Endothelial cell of umbilical vein (primary cell): ENCODE measurements around the gene ETS1. TPM values are rescaled to one million over a fixed set of nuclear protein-coding genes. Genes with fewer than 3 reads are reported as not detected.

ENCODE experiments used
- BruUV-seq: library from RNA; stranded (reverse); fragments of 400-500 nt; replicated peaks from 2 replicates; lab custom pipeline; 2021; lab: Mats Ljungman, UMichigan
- CTCF ChIA-PET: fragments of 300-600, 350-600 bp; sonication (Branson Sonifier 250); formaldehyde crosslinking; loops from one replicate; lab custom pipeline; 2021; ENCODE audit warnings: antibody characterized with exemption, inconsistent platforms; lab: Charles Lee
- POLR2A ChIA-PET: fragments of 300-600, 350-600 bp; sonication (Branson Sonifier 250); formaldehyde crosslinking; loops from one replicate; lab custom pipeline; 2021; ENCODE audit warnings: antibody characterized with exemption, inconsistent platforms; lab: Charles Lee
- DNase-seq: peaks from one replicate; pipeline ENCODE4 v3.0.0-alpha.2; 2011; ENCODE audit warnings: low read depth, low spot score
- FAIRE-seq: peaks from 2 replicates; lab custom pipeline; 2011; peaks lifted over from hg19 to GRCh38; lab: Jason Lieb, UNC
- H2AFZ ChIP-seq: 2 replicates; pipeline ENCODE4 v1.6.0; 2012; ENCODE audit warnings: low read depth, low read length, control low read depth, inconsistent platforms
- H3K27ac ChIP-seq: 2 replicates; pipeline ENCODE4 v1.5.1; 2011; ENCODE audit warnings: low read depth, mild to moderate bottlenecking, control low read depth, low read length, moderate library complexity; ENCODE audit not compliant: insufficient read depth
- H3K27me3 ChIP-seq, 2 experiments: 2 replicates each; pipeline versions ENCODE4 v1.6.0 to v1.6.1; 2011; ENCODE audit warnings: low read length in 2 of 2, mixed read lengths in 1 of 2; ENCODE audit not compliant: control insufficient read depth in 2 of 2, insufficient read depth in 2 of 2
- H3K36me3 ChIP-seq, 2 experiments: 2 replicates in 1 of 2; 3 replicates in 1 of 2; pipeline ENCODE4 v1.5.1; 2011; ENCODE audit warnings: low read length in 2 of 2, mild to moderate bottlenecking in 1 of 2, moderate library complexity in 1 of 2; ENCODE audit not compliant: control insufficient read depth in 2 of 2, insufficient read depth in 2 of 2; ENCODE audit errors: extremely low read depth in 1 of 2
- H3K4me1 ChIP-seq: 3 replicates; pipeline ENCODE4 v1.5.1; 2011; ENCODE audit warnings: mild to moderate bottlenecking, low read length; ENCODE audit not compliant: control insufficient read depth, insufficient read depth; ENCODE audit errors: extremely low read depth
- H3K4me2 ChIP-seq: 2 replicates; pipeline ENCODE4 v1.6.1; 2011; ENCODE audit warnings: low read length, control low read depth, mixed read lengths; ENCODE audit not compliant: insufficient read depth
- H3K4me3 ChIP-seq, 3 experiments: fragments of 200-600 bp in 1 of 3; sonication (generic), shearing (Covaris generic) in 1 of 3; replicated peaks in 1 of 3; 2 replicates each; pipeline ENCODE4 v1.5.1; 2011 to 2016; ENCODE audit warnings: control low read depth in 3 of 3, low read length in 3 of 3, mild to moderate bottlenecking in 2 of 3, inconsistent platforms in 1 of 3, low read depth in 1 of 3, moderate library complexity in 1 of 3; ENCODE audit not compliant: insufficient read depth in 1 of 3
- H3K79me2 ChIP-seq: 2 replicates; pipeline ENCODE4 v1.6.0; 2012; ENCODE audit warnings: low read length, inconsistent platforms; ENCODE audit not compliant: control insufficient read depth, insufficient read depth
- H3K9ac ChIP-seq: replicated peaks from 2 replicates; pipeline ENCODE3; 2011; ENCODE audit warnings: low read length, control low read depth; ENCODE audit not compliant: insufficient read depth; ENCODE audit errors: extremely low read depth
- H3K9me1 ChIP-seq: replicated peaks from 3 replicates; pipeline ENCODE4 v1.6.0; 2011; ENCODE audit warnings: mild to moderate bottlenecking, low read length; ENCODE audit not compliant: control insufficient read depth, insufficient read depth; ENCODE audit errors: extremely low read depth
- H3K9me3 ChIP-seq: replicated peaks from 2 replicates; pipeline ENCODE4 v1.5.1; 2012; ENCODE audit warnings: low read length, inconsistent platforms; ENCODE audit not compliant: control insufficient read depth, insufficient read depth
- H4K20me1 ChIP-seq: replicated peaks from 2 replicates; pipeline ENCODE3; 2011; ENCODE audit warnings: mild to moderate bottlenecking, low read length; ENCODE audit not compliant: control insufficient read depth, insufficient read depth; ENCODE audit errors: extremely low read depth
- EZH2 ChIP-seq: IDR thresholded peaks from 2 replicates; pipeline ENCODE4 v1.6.1; 2012; ENCODE audit warnings: borderline replicate concordance, low read depth, mild to moderate bottlenecking, moderate library complexity, low read length, inconsistent platforms; ENCODE audit not compliant: severe bottlenecking
- FOS ChIP-seq: IDR thresholded peaks from 2 replicates; pipeline ENCODE4 v1.6.1; 2011; ENCODE audit warnings: mild to moderate bottlenecking, low read length, moderate library complexity, borderline replicate concordance; ENCODE audit not compliant: insufficient read depth
- GATA2 ChIP-seq: IDR thresholded peaks from 2 replicates; pipeline ENCODE4 v1.7.0; 2011; ENCODE audit warnings: low read depth, mild to moderate bottlenecking, moderate library complexity, mixed read lengths, low read length; ENCODE audit not compliant: insufficient read length, insufficient read depth
- JUN ChIP-seq: IDR thresholded peaks from 2 replicates; pipeline ENCODE4 v1.6.1; 2011; ENCODE audit warnings: borderline replicate concordance, low read depth; ENCODE audit not compliant: insufficient read length, insufficient read depth
- MYC ChIP-seq: IDR thresholded peaks from one replicate; pipeline ENCODE4 v1.6.1; 2011; ENCODE audit warnings: mild to moderate bottlenecking, low read depth, low read length
- POLR2A ChIP-seq: IDR thresholded peaks from 2 replicates; pipeline ENCODE4 v1.6.1; 2012; ENCODE audit warnings: low read depth, mild to moderate bottlenecking, control low read depth, low read length
- POLR2AphosphoS5 ChIP-seq: IDR thresholded peaks from 2 replicates; pipeline ENCODE4 v1.6.1; 2012; ENCODE audit warnings: low read depth, mild to moderate bottlenecking, control low read depth, low read length, moderate library complexity; ENCODE audit not compliant: insufficient read depth
- dilution Hi-C: fragments of 300-500 bp; cut with MboI; formaldehyde crosslinking; loops from one replicate; pipeline ENCODE4 v1.15.0; 2019; ENCODE audit warnings: low sequenced_read_pairs; ENCODE audit not compliant: extremely low pct_ligation_motif_present
- intact Hi-C: fragments of 100-400 bp; cut with micrococcal nuclease; formaldehyde crosslinking; loops from one replicate; pipeline ENCODE4 v1.10.0; 2022
- polyA plus RNA-seq, 4 experiments: library from polyadenylated mRNA; depleted of rRNA in 3 of 4; stranded (reverse) in 3 of 4; unstranded in 1 of 4; fragments of >200 nt; gene quantifications; 2 replicates each; pipeline versions ENCODE4 v1.2.1 to v1.2.3, GENCODE V29; 2011 to 2012; ENCODE audit warnings: missing spikeins in 1 of 4
- total RNA-seq: library from RNA; stranded (reverse); gene quantifications from 2 replicates; pipeline ENCODE4 v1.2.3, GENCODE V29; 2021
- TF ChIP-seq, protein P1 (sequence below): IDR thresholded peaks from 2 replicates; pipeline ENCODE4 v1.6.1; 2011; ENCODE audit not compliant: insufficient read depth, insufficient read length
- TF ChIP-seq, protein P2 (sequence below), 2 donors: IDR thresholded peaks; 1 replicate in 1 of 2; 2 replicates in 1 of 2; pipeline ENCODE4 v1.5.1; 2011; ENCODE audit warnings: low read length in 2 of 2, mild to moderate bottlenecking in 2 of 2, moderate library complexity in 2 of 2, control low read depth in 1 of 2, inconsistent platforms in 1 of 2, low read depth in 1 of 2; ENCODE audit not compliant: insufficient read depth in 1 of 2; ENCODE audit errors: extremely low read depth in 1 of 2

ETS1 gene
- total and polyA plus RNA-seq, 2 donors (not counting 3 experiments of a cell fraction or from before 2014, with no cell fraction given): 34.2 to 115 TPM

DNA sequence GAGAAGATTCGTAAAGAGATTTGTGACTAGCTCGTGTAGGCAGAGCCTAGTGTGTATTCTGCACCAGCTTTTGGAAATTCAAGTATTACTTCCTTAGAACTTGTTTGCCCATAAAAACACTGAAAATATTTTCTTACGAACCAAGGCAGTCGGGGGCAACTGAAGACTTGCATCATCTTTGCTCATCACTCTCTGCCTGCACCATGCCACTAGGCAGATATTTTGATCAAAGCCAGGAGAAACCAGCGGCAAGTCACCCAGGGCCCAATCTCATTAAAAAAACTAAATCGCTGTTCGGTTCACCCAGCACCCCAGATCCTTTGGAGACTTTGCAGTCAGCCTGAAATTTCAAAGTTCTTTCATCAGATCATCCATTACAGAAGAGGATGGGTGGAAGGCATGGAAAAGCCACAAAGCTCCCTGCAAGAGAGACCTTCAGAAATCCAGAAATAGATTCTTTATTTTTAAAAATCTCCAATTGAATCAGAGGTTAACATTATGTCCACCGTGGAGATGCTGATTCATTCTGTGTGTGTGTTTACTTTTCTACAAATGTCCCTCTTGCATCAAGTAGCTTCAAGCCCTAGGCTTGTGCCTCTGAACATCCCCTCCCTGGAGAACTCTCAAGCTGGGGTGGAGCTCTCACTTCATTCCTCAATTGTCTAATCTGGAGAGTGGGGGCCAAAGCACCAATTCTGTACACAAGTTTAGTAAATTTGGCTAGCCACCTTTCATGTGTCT is 78.4 kb downstream of the ETS1 start:
- Histone ChIP-seq H3K79me2 (peaks cover 96% of the 10 kb centered on the region), H3K27me3 (no peaks in the 10 kb centered on the region), H4K20me1 (peaks cover 3% of the 10 kb centered on the region), H3K4me2 (no peak overlapping the region), H3K9me3 (no peaks in the 10 kb centered on the region), H3K36me3 (peaks cover 2 to 7% of the 10 kb centered on the region in 2 experiments), H3K4me1 (peaks cover 49% of the 10 kb centered on the region), H3K9ac (no peak overlapping the region), H3K9me1 (no peaks in the 10 kb centered on the region), H2AFZ (no peak overlapping the region), H3K27ac (peak overlapping the region; percentile 89), H3K4me3 (no peak overlapping the region)
- dilution Hi-C loops: no loop called here
- no TSS peak for BruUV-seq
- no peak for TF ChIP-seq POLR2A
- peak; percentile 6 for TF ChIP-seq FOS
- intact Hi-C loops: loop anchor here (1.0 to 5.0 kb wide), 3 partner anchors 8 to 318 kb away; no protein-coding TSS in a partner anchor
- DNase-seq (no peak), FAIRE-seq (peak; percentile 69)
- ChIA-PET CTCF (interaction anchor here (0.9 to 2.9 kb wide), 2 partner anchors 123 to 218 kb away, joined by 4 to 8 read pairs; no protein-coding TSS in a partner anchor), POLR2A (interaction anchor here (1.4 kb wide), 1 partner anchor 10 kb away, joined by 4 read pairs; no protein-coding TSS in a partner anchor)

DNA sequence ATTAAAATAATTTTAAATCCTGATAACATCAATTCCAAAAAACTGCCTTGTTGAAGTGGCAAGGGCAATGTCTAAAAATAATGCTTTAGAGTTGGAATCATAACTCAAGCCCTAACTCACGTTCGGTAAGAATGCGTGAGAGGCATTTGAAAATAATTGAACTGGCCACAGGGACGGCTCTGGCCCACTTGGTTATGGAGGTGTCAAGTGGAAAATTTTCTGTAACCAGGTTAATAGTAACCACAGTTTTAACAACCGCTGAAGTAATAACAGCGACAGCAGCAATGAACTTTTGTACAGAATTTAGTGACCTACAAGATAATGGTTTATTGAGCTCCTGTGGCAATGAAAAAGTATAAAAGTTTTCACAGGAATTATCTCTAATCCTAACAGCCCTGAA is 79.4 kb downstream of the ETS1 start:
- peaks cover 58% of the 10 kb centered on the region for H3K4me1 ChIP-seq
- peak overlapping the region; percentile 89 for H3K27ac ChIP-seq
- POLR2A ChIA-PET: no interaction called here
- TF ChIP-seq POLR2A (no peak), POLR2AphosphoS5 (no peak), GATA2 (no peak), MYC (no peak), FOS (no peak), EZH2 (no peak), JUN (no peak)
- TF ChIP-seq, protein P1, sequence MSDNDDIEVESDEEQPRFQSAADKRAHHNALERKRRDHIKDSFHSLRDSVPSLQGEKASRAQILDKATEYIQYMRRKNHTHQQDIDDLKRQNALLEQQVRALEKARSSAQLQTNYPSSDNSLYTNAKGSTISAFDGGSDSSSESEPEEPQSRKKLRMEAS: no peak
- TF ChIP-seq, protein P2, sequence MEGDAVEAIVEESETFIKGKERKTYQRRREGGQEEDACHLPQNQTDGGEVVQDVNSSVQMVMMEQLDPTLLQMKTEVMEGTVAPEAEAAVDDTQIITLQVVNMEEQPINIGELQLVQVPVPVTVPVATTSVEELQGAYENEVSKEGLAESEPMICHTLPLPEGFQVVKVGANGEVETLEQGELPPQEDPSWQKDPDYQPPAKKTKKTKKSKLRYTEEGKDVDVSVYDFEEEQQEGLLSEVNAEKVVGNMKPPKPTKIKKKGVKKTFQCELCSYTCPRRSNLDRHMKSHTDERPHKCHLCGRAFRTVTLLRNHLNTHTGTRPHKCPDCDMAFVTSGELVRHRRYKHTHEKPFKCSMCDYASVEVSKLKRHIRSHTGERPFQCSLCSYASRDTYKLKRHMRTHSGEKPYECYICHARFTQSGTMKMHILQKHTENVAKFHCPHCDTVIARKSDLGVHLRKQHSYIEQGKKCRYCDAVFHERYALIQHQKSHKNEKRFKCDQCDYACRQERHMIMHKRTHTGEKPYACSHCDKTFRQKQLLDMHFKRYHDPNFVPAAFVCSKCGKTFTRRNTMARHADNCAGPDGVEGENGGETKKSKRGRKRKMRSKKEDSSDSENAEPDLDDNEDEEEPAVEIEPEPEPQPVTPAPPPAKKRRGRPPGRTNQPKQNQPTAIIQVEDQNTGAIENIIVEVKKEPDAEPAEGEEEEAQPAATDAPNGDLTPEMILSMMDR (IDR thresholded peaks at IDR 0.05; ENCODE audit: extremely low read depth in 1 of 2, insufficient read depth in 1 of 2, low read depth in 1 of 2, low read length in 2 of 2): no peak
- H3K27me3 ChIP-seq: no peaks in the 10 kb centered on the region
- H3K4me2 ChIP-seq: peak overlapping the region; percentile 41
- dilution Hi-C loops (no loop called here), intact Hi-C loops (loop anchor here (1.0 to 5.0 kb wide), 3 partner anchors 14 to 319 kb away; no protein-coding TSS in a partner anchor)
- H3K9me1 ChIP-seq: no peaks in the 10 kb centered on the region
- peaks cover 3% of the 10 kb centered on the region for H4K20me1 ChIP-seq
- H2AFZ ChIP-seq: no peak overlapping the region
- peaks cover 94% of the 10 kb centered on the region for H3K79me2 ChIP-seq
- FAIRE-seq (no peak), DNase-seq (no peak)
- H3K9ac ChIP-seq: peak overlapping the region; percentile 54
- CTCF ChIA-PET: interaction anchor here (2.9 kb wide), 1 partner anchor 124 kb away, joined by 8 read pairs; no protein-coding TSS in a partner anchor
- H3K9me3 ChIP-seq: no peaks in the 10 kb centered on the region
- no TSS peak for BruUV-seq
- no peak overlapping the region for H3K4me3 ChIP-seq
- peaks cover 2 to 6% of the 10 kb centered on the region in 2 experiments for H3K36me3 ChIP-seq
